ENCODE results near the gene TXNIP. TPM values are rescaled to one million over a fixed set of nuclear protein-coding genes. Genes with fewer than 3 reads are reported as not detected.

TXNIP gene
- total and polyA plus RNA-seq, 10 donors: 446 to 2,368 (median 1,246) TPM

GRCh38 chr1:145993618-145994390 lies 2.6 kb downstream of the TXNIP start:
- no peak for DNase-seq

GRCh38 chr1:145992958-145993617 lies 3.3 kb downstream of the TXNIP start:
- 40 to 59% (median 49%) methylated on average over 5 of the region's 5 CpGs for WGBS, 5 donors
- intact Hi-C loops (cut with DNase I; ENCODE audit: low total_unique reads): no loop called here
- H3K4me1 ChIP-seq: peaks cover 19 to 73% (median 54%) of the 10 kb centered on the region in 6 donors

More at GRCh38 chr1:145993618-145994390, 2.6 kb downstream of the TXNIP start:
- TF ChIP-seq CTCF (IDR thresholded peaks at IDR 0.05 in 8 of 11, conservative IDR thresholded peaks at IDR 0.05 in 3 of 11) (peak in 1 of 11 experiments; percentile 11), POLR2AphosphoS5 (IDR thresholded peaks at IDR 0.05) (peak in 1 of 3 donors; percentile 95), POLR2A (IDR thresholded peaks at IDR 0.05) (peak in 2 of 3 donors; percentile 1 to 25)
- Histone ChIP-seq H3K27ac (peak overlapping the region; percentile 93 to 100 (median 99)), H3K36me3 (peaks cover 21 to 43% (median 35%) of the 10 kb centered on the region in 6 donors), H3K9me3 (no peaks in the 10 kb centered on the region), H3K4me3 (peak overlapping the region; percentile 86 to 100 (median 95)), H3K27me3 (replicated peaks in 1 of 7) (no peaks in the 10 kb centered on the region), H3K4me1 (peaks cover 19 to 73% (median 55%) of the 10 kb centered on the region in 6 donors)
- intact Hi-C loops (cut with DNase I; ENCODE audit: low total_unique reads): no loop called here
- 23 to 32% (median 26%) methylated on average over 6 of the region's 6 CpGs for WGBS, 5 donors

GRCh38 chr1:145992502-145992936 lies 3.9 kb downstream of the TXNIP start:
- H3K36me3 ChIP-seq: peaks cover 21 to 43% (median 35%) of the 10 kb centered on the region in 6 donors
- 42 to 60% (median 52%) methylated on average over 1 of the region's 1 CpG for WGBS, 5 donors

More at GRCh38 chr1:145992958-145993617, 3.3 kb downstream of the TXNIP start:
- no peak for TF ChIP-seq POLR2AphosphoS5 (IDR thresholded peaks at IDR 0.05)
- no peak for TF ChIP-seq CTCF (IDR thresholded peaks at IDR 0.05 in 8 of 11, conservative IDR thresholded peaks at IDR 0.05 in 3 of 11)
- TF ChIP-seq POLR2A (IDR thresholded peaks at IDR 0.05): no peak
- H3K36me3 ChIP-seq: peaks cover 21 to 43% (median 35%) of the 10 kb centered on the region in 6 donors
- DNase-seq: no peak
- no peaks in the 10 kb centered on the region for H3K27me3 ChIP-seq (replicated peaks in 1 of 7)
- peak overlapping the region; percentile 86 to 100 (median 95) for H3K4me3 ChIP-seq
- no peaks in the 10 kb centered on the region for H3K9me3 ChIP-seq
- peak overlapping the region; percentile 93 to 100 (median 99) for H3K27ac ChIP-seq

More at GRCh38 chr1:145992502-145992936, 3.9 kb downstream of the TXNIP start:
- peak overlapping the region; percentile 86 to 100 (median 95) for H3K4me3 ChIP-seq
- no peaks in the 10 kb centered on the region for H3K27me3 ChIP-seq (replicated peaks in 1 of 7)
- H3K27ac ChIP-seq: peak overlapping the region; percentile 93 to 100 (median 99)
- H3K4me1 ChIP-seq: peaks cover 19 to 73% (median 56%) of the 10 kb centered on the region in 6 donors
- H3K9me3 ChIP-seq: no peaks in the 10 kb centered on the region
- intact Hi-C loops (cut with DNase I; ENCODE audit: low total_unique reads): no loop called here
- DNase-seq: no peak
- TF ChIP-seq CTCF (IDR thresholded peaks at IDR 0.05 in 8 of 11, conservative IDR thresholded peaks at IDR 0.05 in 3 of 11) (no peak), POLR2A (IDR thresholded peaks at IDR 0.05) (peak in 2 of 3 donors; percentile 57 to 88), POLR2AphosphoS5 (IDR thresholded peaks at IDR 0.05) (peak in 2 of 3 donors; percentile 24 to 98)
